HL-60/S4 treated with phorbol 12-myristate 13-acetate at 8.2 ng/mL for 4 days and 3 days (cell line): Measurements from ENCODE around the gene C22orf31.

Experiments
- in situ Hi-C: fragments of 300-500 bp; cut with MboI; formaldehyde crosslinking; loops from 2 replicates; pipeline ENCODE4 v1.15.0; 2022; ENCODE audit warnings: low sequenced_read_pairs

C22orf31 gene

DNA sequence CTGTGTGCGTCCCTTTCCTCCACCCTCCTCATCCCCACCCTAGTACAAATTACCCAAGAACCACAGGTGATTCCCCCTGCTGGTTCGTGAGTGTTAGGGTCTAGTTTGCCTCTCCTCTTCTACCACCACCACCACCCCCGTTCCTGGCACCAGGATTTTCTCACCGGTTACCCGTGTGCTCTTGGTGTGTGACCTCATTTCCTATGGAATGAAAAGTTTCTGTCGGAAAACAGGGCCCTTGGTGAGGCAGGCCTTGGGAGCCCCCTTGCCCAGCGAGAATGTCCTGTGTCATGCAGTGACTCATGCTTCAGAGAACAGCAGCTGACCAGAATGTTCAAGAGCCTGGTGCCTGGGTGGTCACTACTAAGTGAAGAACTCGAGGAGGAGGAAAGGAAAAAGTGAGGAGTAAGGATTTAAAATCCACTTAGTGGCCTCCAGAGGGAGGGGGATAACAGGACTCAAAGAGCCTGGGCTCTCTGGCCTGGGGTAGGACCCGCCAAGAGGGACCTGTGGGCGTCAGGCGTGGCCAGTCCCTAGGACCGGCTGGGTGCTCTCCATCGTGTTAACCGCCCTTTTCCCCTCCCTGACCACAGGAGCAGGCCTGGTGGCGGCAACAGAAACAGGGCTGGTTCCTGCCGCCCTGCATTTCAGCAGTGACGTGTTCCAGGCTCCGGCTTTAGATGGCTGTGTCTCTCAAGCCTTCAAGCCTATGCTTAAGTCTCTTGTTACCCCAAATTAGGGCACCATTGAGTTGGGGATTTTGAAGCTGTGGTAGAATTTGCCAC, 30.2 kb downstream of the C22orf31 start:
- in situ Hi-C loops: loop anchor here (10.0 kb wide), 1 partner anchor 177 kb away; no protein-coding TSS in a partner anchor

- in situ Hi-C loops: loop anchor here (10.0 kb wide), 1 partner anchor 176 kb away; no protein-coding TSS in a partner anchor
Measured at GRCh38 chr22:29030618-29031226, 30.9 kb downstream of the C22orf31 start.

DNA sequence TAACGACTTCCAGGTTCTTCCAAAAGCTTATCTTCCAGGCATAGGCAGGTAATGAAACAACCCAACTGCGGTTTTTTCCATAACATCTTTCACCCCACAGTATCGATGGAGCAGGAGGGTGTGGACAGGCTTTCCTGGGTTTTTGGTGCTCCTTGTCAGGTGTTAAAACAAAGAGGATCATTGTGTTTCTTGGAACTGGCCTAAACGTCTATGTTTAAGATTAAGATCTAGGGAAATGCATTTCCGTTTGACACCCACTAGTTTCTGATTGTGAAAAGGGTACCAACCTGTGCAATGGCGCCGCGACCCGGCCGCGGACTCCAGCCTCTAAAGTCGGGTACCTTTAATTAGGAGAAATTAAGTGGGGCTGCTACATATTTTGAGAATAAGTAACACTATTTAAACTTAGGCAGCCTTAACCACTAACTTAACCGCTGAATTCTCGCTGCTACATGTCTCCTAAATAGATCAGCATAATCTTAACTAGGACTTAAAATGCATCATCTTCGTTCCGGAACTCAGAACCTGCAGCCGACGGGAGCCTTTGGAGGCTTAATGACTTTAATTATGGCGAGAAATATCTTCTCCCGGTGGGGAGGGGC, 31.5 kb downstream of the C22orf31 start:
- in situ Hi-C loops: loop anchor here (10.0 kb wide), 1 partner anchor 175 kb away; no protein-coding TSS in a partner anchor

GRCh38 chr22:29029202-29030000, 32.2 kb downstream of the C22orf31 start:
- in situ Hi-C loops: no loop called here

DNA sequence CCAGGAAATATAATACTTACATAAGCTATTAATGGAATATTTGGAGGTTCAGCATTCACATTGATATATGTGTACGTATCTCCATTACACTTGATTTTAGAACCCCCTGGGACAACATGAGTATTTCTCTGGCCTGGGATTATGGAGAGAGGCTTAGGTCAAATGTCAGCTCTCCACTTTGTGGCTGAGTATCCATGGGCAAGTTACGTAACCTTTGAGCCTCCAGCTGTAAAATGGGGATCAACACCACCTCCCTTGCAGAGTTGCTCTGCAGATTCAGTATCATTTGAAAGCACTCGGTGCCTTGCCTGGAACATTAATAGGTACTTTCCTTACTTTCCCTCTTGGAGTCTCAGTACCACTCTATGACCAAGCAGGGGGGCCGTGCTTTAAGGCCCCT, 33.2 kb downstream of the C22orf31 start:
- in situ Hi-C loops: no loop called here

DNA sequence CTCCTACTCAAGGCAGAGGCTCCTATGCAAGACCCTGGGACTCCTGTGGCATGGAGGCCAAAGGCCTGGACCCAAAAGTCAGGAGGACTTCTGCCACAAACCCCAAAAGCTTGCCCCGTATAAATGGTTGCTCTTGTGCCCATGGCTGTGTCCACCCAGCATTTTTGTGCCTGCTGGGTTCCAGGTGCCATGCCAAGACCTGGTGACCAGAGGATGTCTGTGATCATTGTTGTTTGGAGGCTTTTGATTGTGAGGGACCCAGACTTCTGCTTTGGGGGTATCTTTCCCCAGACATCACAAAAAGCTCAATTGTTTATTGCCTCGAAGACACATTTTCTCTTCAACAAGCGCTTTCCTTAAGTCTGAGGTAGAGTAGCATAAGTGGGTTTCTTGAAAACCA, 35.1 kb downstream of the C22orf31 start:
- in situ Hi-C loops: no loop called here

- in situ Hi-C loops: no loop called here
Measured at GRCh38 chr22:29023172-29023796, 38.3 kb downstream of the C22orf31 start.

DNA sequence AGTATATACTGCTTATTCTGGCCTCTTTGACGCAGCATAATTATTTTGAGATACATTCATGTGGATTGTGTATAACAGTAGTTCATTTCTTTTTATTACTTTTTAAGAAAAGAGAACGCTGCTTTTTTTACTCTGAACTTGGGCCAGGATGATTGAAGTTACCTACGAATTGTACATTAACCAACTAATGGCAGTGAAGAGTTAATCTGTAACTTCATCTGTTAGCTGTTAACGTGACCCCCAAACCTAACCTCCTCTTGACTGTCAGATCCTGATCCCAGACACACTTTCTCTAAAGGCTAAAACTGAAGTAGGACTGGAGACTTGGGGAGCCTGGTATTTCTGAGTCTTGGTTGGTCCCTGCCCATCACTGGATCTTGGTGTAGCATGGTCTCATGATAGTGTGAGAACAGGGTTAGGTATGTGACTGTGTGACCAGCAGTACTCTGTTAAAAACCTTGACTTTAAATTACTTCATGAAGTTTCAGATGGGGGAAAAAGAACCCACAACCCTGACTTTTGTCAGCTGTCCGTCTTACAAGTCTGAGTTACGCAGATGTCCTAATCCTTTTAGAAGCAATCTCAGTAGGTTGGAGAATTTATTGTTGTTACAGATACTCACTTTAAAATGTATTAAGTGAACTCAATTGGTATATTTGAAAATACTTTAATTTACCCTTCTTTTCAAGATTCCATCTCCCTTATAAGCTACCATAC, 39.4 kb downstream of the C22orf31 start:
- in situ Hi-C loops: no loop called here

GRCh38 chr22:29018293-29019189, 43.1 kb downstream of the C22orf31 start:
- in situ Hi-C loops: no loop called here

DNA sequence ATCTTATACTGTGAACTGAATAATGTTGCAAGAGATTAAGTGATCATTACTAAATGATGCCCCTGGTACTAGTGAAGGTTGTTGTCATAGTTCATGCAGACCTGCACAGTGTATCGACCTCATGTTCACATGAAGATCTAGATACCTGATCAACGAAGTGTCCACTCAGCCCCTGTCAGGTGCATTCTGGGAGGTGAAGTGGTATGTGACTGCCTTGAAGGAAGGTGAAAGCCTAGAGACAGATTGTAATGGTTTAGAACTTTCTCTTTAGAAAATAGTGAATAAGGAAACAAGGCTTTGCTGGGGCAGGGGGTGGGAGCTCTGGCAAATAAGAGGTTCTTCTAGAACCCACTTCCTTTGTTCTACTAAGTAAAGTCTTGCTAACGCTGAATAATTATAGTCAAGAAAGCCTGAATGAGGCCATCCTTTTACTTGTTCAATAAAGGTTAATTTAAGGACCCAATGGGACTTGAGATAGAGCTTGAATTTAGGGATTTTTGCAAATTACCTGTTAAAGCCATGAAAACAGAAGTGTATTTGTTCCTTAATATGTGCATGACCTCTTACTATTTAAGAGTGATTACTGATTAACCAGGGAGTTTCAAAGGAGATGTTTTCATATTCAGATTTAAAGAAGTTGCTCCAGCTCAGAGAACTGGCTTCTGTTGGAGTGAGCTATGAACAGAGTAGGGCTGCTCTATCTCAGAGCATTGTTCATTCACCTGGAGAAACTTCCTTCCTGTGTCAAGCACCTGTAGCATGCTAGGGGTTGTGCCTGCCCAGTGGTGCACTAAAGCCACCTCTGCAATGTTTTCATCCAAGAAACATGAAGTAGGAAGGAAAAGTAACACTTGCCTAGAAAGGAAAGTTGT, 45.3 kb downstream of the C22orf31 start:
- in situ Hi-C loops: no loop called here

- in situ Hi-C loops: no loop called here
Measured at GRCh38 chr22:29014773-29015172, 46.9 kb downstream of the C22orf31 start.

GRCh38 chr22:29014293-29014692, 47.3 kb downstream of the C22orf31 start:
- in situ Hi-C loops: no loop called here

DNA sequence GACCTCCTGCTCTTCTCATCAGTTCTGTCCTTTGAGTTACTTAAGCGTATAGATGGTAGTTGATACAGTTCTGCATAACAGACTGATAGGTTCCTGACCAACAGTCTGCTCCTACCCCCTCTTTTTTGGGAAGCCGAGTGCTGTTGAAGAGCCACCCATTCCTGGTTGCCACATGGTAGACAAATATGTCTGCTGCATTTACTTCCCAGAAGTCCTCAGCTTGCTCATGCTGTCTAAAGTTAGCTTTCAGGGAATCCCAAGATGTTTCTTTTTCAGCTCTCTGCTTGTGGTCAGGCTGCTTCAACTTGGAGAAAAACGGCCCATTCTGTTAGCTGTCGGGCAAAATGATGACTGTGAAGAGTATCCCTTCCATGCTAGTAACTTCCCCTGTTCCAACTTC, 48.7 kb downstream of the C22orf31 start:
- in situ Hi-C loops: no loop called here

DNA sequence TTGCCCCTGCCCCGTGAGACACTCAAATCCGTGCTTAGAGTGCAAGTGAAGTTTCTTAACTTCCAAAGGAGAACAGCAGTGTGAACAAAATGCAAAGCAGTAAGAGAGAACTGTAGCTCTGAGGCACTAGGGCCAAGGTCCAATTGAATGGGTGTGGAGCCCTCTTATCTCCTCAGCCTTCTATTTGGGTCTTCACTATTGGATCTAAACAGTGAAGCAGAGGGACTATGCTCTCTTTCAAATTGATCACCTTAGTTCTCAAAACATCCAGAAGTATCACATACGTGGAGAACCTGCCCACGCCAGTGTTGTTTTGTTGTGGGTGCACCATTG, 49.6 kb downstream of the C22orf31 start:
- in situ Hi-C loops: no loop called here

DNA sequence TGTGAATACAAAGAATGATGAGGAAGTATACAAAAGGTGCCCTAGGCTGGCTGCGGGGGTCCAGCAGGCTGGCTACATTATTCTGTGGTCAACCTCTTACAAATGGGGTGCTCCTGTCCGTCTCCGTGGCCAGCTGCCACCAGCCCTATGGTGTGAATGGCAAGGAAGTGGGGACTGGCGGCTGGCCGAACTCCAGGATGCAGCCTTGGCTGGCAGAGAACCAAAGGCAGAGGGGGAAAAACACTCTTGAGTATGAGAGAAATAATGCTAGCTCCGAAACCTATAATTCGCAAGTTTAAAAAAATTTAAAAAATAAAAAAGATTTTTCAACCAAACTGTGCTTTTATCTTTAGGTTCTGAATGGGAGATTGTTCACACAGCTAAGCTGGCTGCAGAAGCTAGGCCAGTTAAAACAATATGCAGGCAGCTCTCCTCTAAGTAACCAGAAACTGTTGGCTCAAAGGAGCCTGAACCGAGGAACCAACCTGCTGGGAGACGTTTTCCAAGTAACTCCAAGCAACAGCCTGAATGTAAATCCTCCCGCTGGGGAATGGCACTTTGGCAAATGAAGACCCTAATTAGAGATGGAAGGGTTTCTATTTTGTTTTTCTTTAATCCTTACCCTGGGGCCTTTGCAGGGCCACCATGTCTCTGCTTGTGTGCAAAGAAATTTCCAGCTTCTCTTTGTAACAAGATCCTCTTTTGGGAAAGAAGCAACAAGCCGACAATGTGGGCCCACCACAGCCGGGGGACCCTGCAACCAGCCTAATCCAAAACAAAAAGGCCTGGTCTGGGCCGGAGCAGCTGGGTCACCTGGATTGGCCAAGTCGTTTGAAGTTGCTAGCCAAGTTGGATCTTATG, 50.2 kb downstream of the C22orf31 start:
- in situ Hi-C loops: no loop called here

DNA sequence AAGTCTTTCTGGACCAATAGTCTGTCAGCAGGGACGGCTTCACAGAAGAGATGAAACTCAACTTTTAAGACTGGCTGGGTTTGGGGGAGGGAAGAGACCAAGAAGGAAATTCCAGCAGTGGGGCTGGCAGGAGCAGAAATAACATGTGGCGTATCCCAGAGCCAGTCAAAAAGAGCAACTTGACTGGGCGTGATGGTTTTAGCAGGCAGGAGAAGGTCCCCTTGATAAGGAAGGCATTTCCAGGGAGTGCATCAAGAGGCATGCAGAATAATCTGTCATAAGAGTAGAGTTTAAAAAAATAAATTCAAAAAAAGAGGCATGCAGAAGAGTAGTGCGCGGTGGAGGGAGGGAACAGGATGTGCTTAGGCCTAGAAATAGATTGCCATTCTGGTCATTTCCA, 52.5 kb downstream of the C22orf31 start:
- in situ Hi-C loops: no loop called here
